HG03139 (cell line): ENCODE measurements around the gene PPM1D.
A peak's percentile ranks its signal among the peaks of the same experiment; 100 is the strongest.
"Not testable (repeated sequence)": the region's sequence is repeated elsewhere in the genome, so short reads cannot be mapped to it uniquely, and the experiment has no call there.

Experiments
- ATAC-seq: cut with Tn5 transposase; IDR thresholded peaks from one replicate; pipeline ENCODE4 v1.9.1; 2021; ENCODE audit not compliant: unreplicated experiment

PPM1D gene

GRCh38 chr17:60599620-60600489 is at the start of gene PPM1D:
Gene PPM1D, plus strand, starts transcription at chr17:60600193. Its CDS starts 222 bp downstream, at chr17:60600415.
- ATAC-seq = peak; percentile 85

DNA sequence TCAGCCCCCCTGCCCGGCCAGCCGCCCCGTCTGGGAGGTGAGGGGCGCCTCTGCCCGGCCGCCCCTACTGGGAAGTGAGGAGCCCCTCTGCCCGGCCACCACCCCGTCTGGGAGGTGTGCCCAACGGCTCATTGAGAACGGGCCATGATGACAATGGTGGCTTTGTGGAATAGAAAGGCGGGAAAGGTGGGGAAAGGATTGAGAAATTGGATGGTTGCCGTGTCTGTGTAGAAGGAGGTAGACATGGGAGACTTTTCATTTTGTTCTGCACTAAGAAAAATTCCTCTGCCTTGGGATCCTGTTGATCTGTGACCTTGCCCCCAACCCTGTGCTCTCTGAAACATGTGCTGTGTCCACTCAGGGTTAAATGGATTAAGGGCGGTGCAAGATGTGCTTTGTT is 47.7 kb upstream of the PPM1D start:
- ATAC-seq = not testable (repeated sequence)

GRCh38 chr17:60554377-60554788 is 45.6 kb upstream of the PPM1D start:
- no peak for ATAC-seq

GRCh38 chr17:60555786-60556185 is 44.2 kb upstream of the PPM1D start:
- ATAC-seq = no peak

- no peak for ATAC-seq
Observed at GRCh38 chr17:60557805-60558204, 42.2 kb upstream of the PPM1D start.

GRCh38 chr17:60559659-60559994 is 40.4 kb upstream of the PPM1D start:
- ATAC-seq = no peak

DNA sequence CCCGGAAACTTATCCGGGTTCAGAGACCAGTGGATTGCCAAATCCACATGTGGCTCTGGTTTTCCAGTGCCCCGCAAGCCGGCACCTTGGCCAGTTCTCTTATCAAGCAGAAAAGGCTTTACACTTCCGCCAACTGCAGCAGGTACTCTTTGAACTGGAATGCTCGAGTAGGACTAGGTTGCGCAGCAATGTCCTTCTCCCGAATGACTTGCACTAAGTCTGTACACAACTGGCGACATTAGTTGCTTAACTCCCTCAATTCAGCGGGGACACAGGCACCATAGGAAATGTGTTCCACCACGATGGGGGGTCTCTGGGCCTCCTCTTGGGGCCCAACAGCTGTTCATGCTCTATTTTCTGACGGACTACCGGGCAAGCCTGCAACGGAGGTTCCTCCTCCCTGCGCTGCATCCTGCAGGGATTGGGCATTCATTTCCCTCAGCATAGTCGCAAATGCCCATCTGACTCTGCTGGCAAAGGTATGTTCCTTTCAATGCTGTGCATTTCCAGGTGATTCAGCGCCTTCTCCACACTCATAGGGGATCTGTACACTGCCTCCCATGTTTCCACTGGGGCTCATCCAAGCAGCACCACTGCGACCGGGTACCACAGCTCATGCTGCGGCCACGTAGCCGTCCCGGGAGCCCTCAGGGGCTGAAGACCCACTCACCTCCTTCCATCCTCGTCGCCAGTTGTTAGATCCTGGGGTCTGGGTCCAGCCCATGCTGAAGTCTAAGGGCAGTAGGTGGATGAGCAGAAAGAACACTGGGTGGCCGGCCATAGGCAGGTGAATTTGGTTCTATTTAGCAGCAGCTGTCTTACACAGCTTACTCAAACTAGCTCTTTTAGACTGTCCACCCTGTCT is 39.8 kb upstream of the PPM1D start:
- no peak for ATAC-seq

DNA sequence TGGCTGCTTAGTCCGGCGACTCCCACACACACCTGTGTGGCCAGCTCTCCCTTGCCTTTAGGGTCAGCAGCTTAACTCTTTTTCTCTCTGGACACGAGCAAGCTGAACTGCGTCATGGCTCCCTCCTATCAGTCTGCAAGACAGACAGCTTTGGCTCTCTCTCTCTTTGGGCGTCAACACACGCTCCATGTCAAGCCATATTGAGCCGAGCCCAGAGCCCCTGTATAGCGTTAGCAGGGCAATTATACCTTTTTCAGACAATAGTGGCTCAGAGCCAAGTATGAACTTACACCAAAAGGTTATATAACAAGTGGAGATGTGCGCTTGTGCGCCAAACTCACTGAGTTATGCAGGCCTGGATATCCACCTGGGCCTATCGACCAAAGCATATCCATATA is 39.1 kb upstream of the PPM1D start:
- no peak for ATAC-seq

- ATAC-seq = no peak
Observed at GRCh38 chr17:60562421-60562820, 37.6 kb upstream of the PPM1D start.

DNA sequence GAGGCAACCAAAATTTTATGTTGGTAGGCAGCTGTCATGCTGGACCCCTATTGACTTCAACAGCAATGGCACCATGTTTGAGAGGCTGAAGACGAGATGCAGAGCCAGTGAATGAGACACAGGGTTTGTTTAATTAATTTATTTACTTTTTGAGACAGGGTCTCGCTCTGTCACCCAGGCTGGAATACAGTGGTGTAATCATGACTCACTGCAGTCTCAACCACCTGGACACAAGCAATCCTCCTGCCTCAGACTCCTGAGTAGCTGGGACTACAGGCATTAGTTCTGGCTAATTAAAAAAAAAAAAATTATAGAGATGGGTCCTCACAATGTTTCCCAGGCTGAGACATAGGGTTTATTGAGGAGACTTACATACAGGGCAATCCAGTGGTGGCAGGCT is 36.2 kb upstream of the PPM1D start:
- no peak for ATAC-seq

GRCh38 chr17:60565233-60565632 is 34.8 kb upstream of the PPM1D start:
- no peak for ATAC-seq

DNA sequence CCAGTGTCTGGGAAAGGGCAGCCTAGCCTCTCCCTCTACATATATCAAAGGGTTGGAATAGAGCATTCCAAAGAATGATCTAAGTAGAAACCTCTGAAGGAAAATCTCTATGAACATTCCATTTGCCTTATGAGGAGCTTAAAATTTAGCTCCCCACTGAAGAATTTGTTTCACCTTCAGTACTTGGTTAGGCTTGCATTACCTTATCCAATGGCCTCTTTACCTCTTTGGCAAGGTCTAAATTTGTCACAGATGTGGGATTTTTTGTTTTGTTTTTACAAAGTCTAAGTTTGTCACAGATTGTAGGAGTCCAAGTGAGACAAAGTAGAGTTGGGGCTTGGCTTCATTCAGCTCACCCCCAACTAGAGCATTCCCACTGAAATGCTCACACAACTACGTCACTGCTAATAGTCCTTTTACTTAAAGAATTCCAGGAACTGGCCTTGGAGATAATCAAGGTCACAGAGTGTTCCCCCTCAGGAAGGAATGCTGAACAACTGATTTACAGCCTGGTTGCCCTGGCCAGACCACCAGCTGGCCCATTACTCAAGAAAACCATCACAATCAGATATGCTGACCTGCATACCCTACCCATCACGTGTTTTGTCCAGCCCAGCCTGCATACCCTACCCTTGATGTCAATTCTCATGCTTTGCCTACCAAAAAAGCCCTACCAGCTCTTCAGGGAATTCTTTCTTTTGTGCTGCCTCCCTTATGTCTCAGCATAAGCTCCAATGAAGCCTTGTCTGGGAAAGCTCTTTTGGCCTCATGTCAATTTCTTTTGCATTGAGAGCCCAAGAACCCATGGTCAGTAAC is 26.5 kb upstream of the PPM1D start:
- no peak for ATAC-seq

- ATAC-seq = no peak
Observed at GRCh38 chr17:60577147-60577915, 22.7 kb upstream of the PPM1D start.

DNA sequence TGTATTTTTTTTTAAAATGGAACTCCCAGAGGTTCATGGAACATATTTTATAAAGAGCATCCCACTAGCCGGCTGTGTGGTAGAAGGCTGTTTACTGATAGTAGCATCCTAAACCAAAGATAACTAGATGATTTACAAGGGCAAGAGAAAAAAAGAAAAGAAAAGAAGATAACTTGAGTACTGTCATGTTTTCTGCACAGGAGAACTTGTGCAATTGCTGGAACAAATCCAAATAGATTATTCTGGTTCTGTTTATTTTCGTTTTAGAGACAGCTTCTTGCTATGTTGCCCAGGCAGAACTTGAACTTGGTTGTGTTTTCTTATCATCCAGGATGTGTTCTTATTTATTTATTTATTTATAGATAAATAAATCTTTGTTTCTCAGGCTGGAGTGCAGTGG is 20.9 kb upstream of the PPM1D start:
- ATAC-seq = no peak

GRCh38 chr17:60579551-60579950 is 20.4 kb upstream of the PPM1D start:
- no peak for ATAC-seq

- no peak for ATAC-seq
Observed at GRCh38 chr17:60583008-60583407, 17.0 kb upstream of the PPM1D start.

- ATAC-seq = no peak
Observed at GRCh38 chr17:60585887-60586286, 14.1 kb upstream of the PPM1D start.

- no peak for ATAC-seq
Observed at GRCh38 chr17:60586288-60586974, 13.6 kb upstream of the PPM1D start.

- no peak for ATAC-seq
Observed at GRCh38 chr17:60590070-60590469, 9.9 kb upstream of the PPM1D start.

GRCh38 chr17:60592750-60593149 is 7.2 kb upstream of the PPM1D start:
- no peak for ATAC-seq
